ENCODE data around the gene FAM20C.

- TF ChIP-seq POLR2A (IDR thresholded peaks at IDR 0.05), result no peak
- no peak for TF ChIP-seq CTCF (IDR thresholded peaks at IDR 0.05)
- TF ChIP-seq EP300 (IDR thresholded peaks at IDR 0.05), result no peak
- no peak for TF ChIP-seq POLR2AphosphoS5 (IDR thresholded peaks at IDR 0.05)
Measured at GRCh38 chr7:299169-299568, 106.8 kb downstream of the FAM20C start.

All from gastroesophageal sphincter (tissue), 3 donors.